Epithelial cell of proximal tubule (primary cell): ENCODE measurements around the gene SNRNP200. TPM values are rescaled to one million over a fixed set of nuclear protein-coding genes. Genes with fewer than 3 reads are reported as not detected.

Experiments used
- DNase-seq: peaks from one replicate; pipeline ENCODE4 v3.0.0-alpha.2; 2011; ENCODE audit warnings: low read depth
- H3K4me3 ChIP-seq: 2 replicates; pipeline ENCODE4 v1.5.1; 2011; ENCODE audit warnings: low read depth, mild to moderate bottlenecking, low read length
- total RNA-seq: library from RNA; depleted of rRNA; stranded (reverse); fragments of >200 nt; gene quantifications from 2 replicates; pipeline ENCODE4 v1.2.3, GENCODE V29; 2015
- TF ChIP-seq, protein P1 (sequence below): conservative IDR thresholded peaks from 2 replicates; pipeline ENCODE4 v1.5.1; 2012; ENCODE audit warnings: low read depth, mild to moderate bottlenecking, low read length

Gene SNRNP200
- total RNA-seq, 1 donor from 2014 or later = 77.2 TPM

DNA sequence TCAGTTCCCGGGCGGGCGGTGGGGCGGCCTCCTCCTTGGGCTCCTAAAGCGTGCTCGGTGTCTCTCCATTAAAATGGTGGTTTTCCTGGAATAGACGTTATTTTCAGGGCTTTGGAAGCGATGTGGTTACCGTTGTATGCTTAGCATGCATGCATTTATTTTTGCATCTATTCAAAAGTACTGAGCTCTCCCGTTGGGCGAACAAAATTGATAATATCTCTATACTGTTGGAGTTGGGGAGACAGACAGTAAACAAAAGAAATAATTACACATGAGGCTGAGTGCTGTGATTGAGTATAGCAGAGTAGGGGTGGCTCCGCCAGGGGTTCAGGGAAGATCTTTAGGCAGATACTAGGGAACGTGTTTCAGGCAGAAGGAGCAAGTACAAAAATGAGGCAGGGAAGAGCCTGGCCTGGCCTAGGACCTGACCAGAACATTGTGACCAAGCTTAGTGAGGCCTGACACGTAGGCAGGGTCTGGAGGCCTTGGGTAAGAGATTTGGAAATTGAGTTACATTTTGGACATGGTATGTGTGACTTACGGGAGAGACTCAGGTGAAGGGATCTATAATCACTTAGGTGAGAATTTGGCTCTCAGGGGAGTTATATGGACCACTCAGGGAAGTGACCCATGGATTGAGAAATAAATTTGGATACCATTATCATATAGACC is 30.9 kb upstream of the SNRNP200 start:
- TF ChIP-seq, protein P1, sequence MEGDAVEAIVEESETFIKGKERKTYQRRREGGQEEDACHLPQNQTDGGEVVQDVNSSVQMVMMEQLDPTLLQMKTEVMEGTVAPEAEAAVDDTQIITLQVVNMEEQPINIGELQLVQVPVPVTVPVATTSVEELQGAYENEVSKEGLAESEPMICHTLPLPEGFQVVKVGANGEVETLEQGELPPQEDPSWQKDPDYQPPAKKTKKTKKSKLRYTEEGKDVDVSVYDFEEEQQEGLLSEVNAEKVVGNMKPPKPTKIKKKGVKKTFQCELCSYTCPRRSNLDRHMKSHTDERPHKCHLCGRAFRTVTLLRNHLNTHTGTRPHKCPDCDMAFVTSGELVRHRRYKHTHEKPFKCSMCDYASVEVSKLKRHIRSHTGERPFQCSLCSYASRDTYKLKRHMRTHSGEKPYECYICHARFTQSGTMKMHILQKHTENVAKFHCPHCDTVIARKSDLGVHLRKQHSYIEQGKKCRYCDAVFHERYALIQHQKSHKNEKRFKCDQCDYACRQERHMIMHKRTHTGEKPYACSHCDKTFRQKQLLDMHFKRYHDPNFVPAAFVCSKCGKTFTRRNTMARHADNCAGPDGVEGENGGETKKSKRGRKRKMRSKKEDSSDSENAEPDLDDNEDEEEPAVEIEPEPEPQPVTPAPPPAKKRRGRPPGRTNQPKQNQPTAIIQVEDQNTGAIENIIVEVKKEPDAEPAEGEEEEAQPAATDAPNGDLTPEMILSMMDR = no peak
- H3K4me3 ChIP-seq = peak overlapping the region; percentile 80
- no peak for DNase-seq

GRCh38 chr2:96333708-96334107 is 28.4 kb upstream of the SNRNP200 start:
- TF ChIP-seq, protein P1 = no peak
- H3K4me3 ChIP-seq = no peak overlapping the region
- no peak for DNase-seq

- no peak for DNase-seq
- TF ChIP-seq, protein P1 = no peak
- no peak overlapping the region for H3K4me3 ChIP-seq
Observed at GRCh38 chr2:96330407-96330806, 25.1 kb upstream of the SNRNP200 start.

- DNase-seq = no peak
- TF ChIP-seq, protein P1 = no peak
- H3K4me3 ChIP-seq = no peak overlapping the region
Observed at GRCh38 chr2:96329874-96330273, 24.5 kb upstream of the SNRNP200 start.

- no peak for DNase-seq
- H3K4me3 ChIP-seq = no peak overlapping the region
- TF ChIP-seq, protein P1 = no peak
Observed at GRCh38 chr2:96329456-96329855, 24.1 kb upstream of the SNRNP200 start.

DNA sequence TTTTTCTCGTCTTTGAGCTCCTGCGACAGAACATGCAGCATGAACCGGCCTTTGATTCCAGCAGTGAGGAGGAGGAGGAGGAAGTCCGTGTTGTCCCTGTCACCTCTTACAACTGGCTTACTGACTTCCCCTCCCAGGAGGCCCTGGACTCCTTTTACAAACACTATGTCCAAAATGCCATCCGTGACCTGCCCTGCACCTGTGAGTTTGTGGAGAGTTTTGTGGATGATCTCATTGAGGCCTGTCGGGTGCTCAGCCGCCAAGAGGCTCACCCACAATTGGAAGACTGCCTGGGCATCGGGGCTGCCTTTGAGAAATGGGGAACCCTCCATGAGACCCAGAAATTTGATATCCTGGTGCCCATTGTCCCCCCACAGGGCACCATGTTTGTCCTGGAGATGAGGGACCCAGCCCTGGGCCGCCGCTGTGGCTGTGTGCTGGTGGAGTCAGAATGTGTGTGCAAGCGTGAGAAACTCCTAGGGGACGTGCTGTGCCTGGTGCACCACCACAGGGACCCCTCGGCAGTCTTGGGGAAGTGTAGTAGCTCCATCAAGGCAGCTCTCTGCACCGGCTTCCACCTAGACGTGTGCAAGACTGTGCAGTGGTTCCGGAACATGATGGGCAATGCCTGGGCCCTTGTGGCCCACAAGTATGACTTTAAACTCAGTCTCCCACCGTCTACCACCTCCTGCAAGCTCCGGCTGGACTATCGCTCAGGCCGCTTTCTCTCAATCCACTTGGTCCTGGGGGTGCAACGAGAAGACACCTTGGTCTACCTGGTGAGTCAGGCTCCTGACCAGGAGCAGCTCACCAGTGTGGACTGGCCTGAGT is 21.9 kb upstream of the SNRNP200 start:
- no peak for DNase-seq
- H3K4me3 ChIP-seq = no peak overlapping the region
- TF ChIP-seq, protein P1 = no peak

- TF ChIP-seq, protein P1 = no peak
- DNase-seq = no peak
- H3K4me3 ChIP-seq = no peak overlapping the region
Observed at GRCh38 chr2:96326564-96326963, 21.2 kb upstream of the SNRNP200 start.
